ENCODE results near the gene P2RY4. TPM values are rescaled to one million over a fixed set of nuclear protein-coding genes. Genes with fewer than 3 reads are reported as not detected.
"Not testable (repeated sequence)": the region's sequence is repeated elsewhere in the genome, so short reads cannot be mapped to it uniquely, and the experiment has no call there.

P2RY4 gene
- not detected in 2 replicates for total RNA-seq
- 0.08 TPM for polyA plus RNA-seq (2012)

DNA sequence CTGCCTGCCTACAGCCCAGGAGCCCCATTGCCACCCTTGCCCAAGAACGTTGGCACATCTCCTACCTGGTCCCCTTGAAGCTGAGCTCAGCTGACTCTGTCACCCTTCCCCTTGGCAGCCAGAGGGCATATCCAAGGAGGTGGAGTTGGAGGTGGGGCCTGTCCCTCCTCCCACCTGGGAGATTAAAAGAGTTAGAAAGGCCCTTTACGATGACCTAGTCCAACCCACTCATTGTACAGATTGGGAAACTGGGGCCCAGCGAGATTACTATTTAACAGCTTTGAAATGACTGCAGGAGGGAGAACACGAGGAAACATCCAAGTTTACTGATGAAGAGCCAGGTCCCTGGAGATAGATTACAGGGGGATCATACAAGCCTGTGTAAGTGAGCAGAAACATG lies at the start of gene P2RY4:
Gene P2RY4 (minus strand): TSS at position 101 of the 400 bp plus-strand sequence. CDS start 580 bp downstream, outside the sequence.
- DNase-seq (ENCODE audit: low read depth) = no peak

DNA sequence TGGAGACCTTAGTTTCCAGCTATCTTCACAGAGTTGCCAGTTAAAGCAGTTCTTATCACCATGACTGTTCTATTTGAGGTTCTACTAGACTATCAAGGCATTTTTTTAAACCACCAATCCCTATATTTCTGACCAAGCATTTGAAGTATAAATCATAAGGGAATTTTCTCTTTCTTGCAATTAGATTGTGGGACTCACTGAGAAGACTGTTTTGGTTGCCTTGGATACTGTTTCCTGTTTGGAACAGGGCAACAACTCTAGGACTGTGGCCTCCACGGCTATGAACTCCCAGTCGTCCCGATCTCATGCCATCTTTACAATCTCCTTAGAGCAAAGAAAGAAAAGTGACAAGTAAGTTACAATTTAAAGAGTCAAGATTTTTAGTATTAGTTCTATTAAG lies 41.7 kb upstream of the P2RY4 start:
- peak; percentile 14 for DNase-seq (ENCODE audit: low read depth)

GRCh38 chrX:70293621-70294020 lies 33.6 kb upstream of the P2RY4 start:
- DNase-seq (ENCODE audit: low read depth) = no peak

DNA sequence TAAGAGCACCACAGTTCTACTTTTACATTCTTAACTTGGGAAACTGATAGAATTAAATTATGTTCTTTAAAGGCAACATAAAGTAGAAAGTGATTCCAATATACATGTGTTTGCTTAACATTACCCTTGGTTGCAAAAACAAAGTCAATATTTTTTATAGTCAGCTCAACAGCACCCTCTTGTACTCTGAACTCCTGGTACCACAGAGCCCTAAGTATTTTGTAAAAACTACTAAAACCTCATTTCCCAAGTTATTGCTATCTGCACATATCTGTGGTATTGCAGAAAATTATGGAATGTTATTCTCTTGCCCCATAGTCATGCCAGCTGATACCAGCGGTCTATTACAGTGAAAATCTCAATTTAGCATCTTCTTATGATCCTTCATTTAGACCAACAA lies 32.8 kb upstream of the P2RY4 start:
- DNase-seq (ENCODE audit: low read depth) = peak; percentile 4

GRCh38 chrX:70289793-70290770 lies 30.1 kb upstream of the P2RY4 start, which contains the start of the genes KIF4A and PDZD11:
Gene KIF4A (plus strand): TSS chrX:70290104. CDS start chrX:70290459, 355 bp downstream.
Gene PDZD11 (minus strand): TSS chrX:70289927. CDS start chrX:70289341, 586 bp downstream.
- peak; percentile 84 for DNase-seq (ENCODE audit: low read depth)

DNA sequence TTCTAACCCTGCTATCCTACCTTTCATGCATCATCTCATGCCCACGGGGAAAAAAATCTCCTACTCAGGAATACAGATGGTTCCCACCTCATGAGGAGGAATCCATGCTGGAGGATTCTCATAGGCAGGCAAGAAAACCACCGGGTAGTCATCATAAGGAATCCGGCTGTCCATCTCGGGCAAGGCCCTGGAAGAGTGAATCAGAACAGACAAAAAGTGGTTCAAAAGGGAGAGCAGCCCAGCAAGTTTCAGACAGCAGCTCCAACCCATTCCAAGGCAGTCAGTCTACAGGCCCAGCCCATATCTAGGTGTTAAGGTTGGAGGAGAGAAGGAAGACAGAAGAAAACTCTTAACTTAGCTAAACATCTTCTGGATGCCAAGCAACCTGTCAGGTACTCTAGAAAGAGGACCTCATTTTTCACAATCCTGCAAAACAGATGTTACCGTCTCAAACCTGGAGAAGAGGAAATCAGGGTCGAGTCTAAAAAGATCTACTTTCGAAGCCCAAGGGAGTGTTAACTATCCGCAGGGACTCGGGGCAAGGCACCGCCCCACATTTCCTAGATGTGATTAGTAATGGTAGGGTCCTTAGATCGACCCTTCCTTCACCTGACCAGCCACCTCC lies 29.3 kb upstream of the P2RY4 start:
- DNase-seq (ENCODE audit: low read depth) = no peak

DNA sequence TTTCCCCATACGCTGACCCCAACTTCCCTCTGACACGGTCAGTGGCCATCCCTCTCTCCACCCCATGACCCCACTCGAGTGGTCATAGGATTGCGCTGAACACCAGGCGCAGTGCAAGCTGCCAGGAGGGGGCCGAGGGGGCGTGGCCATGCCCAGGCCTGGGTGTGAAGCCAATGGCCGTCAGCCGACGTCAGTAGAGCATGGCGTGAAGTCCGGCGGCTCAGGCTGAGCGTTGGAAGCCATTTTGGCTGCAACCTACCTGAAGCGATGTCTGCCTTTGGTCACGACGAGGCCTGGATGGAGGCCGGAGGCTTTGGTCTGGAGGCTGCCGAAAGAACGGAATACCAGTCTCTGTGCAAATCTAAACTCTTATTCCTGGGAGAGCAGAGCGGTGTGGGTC lies 21.9 kb upstream of the P2RY4 start, which contains the start of gene RAB41:
Gene RAB41 (plus strand): TSS at position 222 of the 400 bp plus-strand sequence. CDS start 46 bp downstream, at position 268.
- no peak for DNase-seq (ENCODE audit: low read depth)

DNA sequence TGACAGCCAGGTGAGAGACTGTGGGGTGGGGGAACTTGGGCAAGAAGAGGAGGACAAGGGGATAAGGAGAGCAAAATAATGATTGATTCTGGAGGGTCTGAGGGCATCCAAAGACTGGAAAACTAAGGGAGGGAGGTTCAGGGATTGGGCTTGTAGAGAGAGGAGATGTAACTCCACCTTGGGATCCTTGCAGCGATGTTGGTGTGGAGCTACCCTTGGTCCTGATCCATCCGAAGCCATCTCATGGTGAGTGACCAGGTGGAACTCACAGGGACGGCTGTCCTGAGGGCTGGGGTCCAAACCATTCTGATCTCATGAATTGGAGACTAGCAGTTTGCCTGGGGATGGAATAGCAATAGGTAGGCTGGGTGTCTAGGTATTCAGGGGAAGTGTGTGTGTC lies 20.6 kb upstream of the P2RY4 start:
- DNase-seq (ENCODE audit: low read depth) = no peak

DNA sequence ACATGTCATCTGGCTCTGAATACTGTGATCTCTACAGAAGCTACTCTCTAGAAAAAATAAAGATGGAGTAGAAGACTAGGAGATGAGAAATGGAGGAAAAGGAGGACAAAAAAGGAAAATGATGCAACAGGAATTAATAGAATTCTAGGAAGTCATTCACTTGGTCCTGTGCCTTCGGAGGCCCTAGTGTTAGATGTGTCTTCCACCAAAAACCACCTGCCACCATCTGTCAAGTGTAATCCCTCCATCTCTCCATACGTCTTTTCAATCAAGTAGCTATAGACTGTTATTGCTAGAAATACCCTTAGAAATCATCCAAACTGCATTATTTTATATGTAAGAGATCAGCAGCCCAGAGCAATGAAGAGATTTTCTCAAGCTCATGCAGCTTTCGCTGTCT lies 19.1 kb upstream of the P2RY4 start:
- no peak for DNase-seq (ENCODE audit: low read depth)

- DNase-seq (ENCODE audit: low read depth) = not testable (repeated sequence)
Measured at GRCh38 chrX:70274029-70274428, 14.0 kb upstream of the P2RY4 start.

GRCh38 chrX:70268034-70268433 lies 8.0 kb upstream of the P2RY4 start, which contains the start of gene ARR3:
Gene ARR3 (plus strand): TSS chrX:70268334. CDS start chrX:70269386, 1,052 bp downstream.
- no peak for DNase-seq (ENCODE audit: low read depth)

GRCh38 chrX:70264784-70265183 lies 4.8 kb upstream of the P2RY4 start:
- DNase-seq (ENCODE audit: low read depth) = no peak

- no peak for DNase-seq (ENCODE audit: low read depth)
Measured at GRCh38 chrX:70262952-70263567, 3.1 kb upstream of the P2RY4 start.

DNA sequence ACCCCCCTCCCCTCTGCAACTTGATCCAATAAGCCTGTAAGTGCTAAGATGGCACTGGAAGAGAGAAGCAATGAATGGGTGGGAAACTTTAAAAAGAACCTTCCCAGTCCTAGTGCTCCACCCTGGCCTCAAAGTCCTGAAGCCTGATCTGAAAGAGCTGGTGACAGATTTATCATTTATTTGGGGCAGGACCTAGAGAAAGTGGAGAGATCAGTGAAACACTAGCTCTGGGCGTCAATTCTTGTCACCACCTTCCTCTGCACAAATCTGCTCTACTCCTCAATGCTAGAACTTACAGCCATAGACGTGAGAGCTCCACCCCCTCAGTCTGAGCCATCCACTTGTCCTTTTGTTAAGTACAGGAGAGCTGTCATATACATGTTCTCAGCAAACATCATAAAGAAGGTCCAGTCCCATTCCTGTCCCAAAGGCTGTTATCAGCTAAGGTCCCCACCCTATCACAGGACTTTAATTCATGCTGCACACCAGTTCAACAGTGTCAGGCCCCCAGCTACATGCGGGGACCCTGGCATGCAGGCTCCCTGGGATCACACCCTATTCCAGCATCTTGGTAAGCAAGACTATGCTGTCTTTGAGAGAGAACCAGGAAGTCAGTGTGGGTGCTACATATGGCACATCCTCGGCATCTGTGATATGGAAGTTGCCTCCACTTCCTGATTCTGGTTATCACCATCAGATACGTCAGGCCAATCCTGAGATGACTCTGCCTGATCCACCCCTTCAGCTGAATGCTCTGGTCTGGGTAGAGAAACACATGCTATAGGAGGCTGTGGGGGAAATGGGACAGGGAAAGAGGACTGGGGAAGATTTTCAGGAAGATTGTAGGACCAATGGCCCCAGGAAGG lies 2.3 kb downstream of the P2RY4 start:
- no peak for DNase-seq (ENCODE audit: low read depth)

- DNase-seq (ENCODE audit: low read depth) = no peak
Measured at GRCh38 chrX:70255452-70255851, 4.6 kb downstream of the P2RY4 start.

DNA sequence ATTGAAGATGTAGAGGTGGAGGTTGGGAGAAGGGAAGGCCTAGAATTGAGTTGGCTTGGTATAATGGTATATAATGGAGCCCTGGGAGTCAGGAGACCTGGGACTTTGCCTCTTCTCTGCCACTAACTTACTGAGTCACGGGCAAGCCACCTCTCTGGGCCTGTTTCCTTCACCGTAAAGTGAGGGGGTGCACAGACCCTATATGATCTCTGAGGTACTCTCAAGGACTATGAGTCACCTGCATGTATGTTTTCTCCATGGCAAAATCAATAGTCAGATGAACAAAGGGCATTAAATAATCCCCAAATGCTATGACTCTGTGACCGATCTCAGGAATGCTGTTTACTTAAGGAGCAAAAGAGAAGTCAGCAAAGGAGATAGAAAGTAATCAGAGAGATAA lies 5.1 kb downstream of the P2RY4 start:
- no peak for DNase-seq (ENCODE audit: low read depth)

- DNase-seq (ENCODE audit: low read depth) = no peak
Measured at GRCh38 chrX:70254063-70254400, 6.0 kb downstream of the P2RY4 start.

DNA sequence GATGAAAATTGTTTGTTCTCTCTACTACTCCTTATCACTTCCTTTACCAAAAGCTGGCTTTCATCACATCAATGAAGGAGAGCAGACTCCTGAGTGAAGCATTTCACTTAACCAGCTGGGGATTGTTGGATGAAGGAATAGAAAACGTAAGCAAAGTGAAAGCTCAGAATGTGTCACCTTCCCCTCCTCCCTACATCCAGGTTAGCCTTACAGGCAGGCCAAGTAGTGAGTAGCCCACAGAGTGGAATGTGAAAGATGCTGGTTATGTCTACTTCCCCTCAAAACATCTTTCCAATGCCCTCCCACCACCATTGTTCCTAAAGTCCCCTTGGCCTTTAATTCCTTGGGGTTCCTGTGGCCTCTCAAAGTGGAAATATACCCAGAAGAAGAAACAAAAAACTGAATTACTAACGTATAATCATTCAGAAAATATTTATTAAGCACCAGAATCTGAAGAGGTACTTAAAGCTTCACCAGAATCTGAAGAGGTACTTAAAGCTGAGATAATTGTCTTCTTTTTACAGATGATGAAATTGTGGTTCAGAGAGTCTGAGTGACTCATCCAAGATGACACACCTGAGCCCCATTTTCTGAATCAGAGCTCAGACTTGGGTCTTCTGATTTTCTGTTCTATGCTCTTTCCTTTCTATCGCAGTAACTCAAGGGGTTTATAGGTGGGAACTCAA lies 6.5 kb downstream of the P2RY4 start:
- DNase-seq (ENCODE audit: low read depth) = no peak

DNA sequence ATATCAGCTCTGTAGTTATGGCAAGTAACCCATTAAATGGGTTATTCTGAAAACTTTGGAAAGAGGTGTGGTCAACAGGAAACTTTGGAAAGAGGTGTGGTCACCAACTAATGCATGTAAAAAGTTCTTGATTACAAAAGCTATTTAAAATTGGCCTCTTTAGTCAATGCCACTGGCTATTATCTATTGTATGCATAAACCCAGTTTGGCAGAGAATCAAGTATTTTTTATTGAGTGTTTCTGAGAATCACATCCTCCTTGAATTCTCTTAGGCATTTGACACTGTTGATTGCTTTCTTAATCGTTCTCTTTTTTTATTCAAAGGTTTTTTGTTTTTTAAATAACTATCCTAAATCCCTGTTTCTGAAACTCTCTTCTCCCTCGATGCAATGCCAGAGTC lies 7.5 kb downstream of the P2RY4 start:
- no peak for DNase-seq (ENCODE audit: low read depth)

DNA sequence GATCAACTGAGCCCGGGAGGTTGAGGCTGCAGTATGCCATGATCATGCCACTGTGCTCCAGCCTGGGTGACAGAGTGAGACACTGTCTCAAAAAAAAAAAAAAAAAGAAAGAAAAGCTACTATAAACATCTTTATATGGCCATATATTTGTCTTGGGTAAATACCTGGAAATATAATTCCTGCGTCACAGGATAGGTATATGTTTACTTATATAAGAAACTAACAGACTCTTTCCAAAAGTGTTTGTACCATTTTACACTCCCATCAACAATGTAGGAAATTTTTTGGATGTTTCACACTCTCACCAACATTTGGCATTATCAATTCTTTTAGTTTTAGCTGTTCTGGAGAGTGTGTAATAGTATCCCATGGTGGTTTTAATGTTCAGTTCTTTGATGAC lies 12.8 kb downstream of the P2RY4 start:
- no peak for DNase-seq (ENCODE audit: low read depth)

Measured in myocyte (in vitro differentiated cells).